Esophagus squamous epithelium (tissue), 4 donors: ENCODE results near the gene GNRH2.

Experiments
- POLR2A ChIP-seq, 4 donors: fragments of 450-650 bp; IDR thresholded peaks; one replicate each; pipeline ENCODE4 v1.6.1; 2017; ENCODE audit warnings: antibody characterized with exemption in 4 of 4, mild to moderate bottlenecking in 4 of 4, moderate library complexity in 3 of 4
- TF ChIP-seq, protein P1 (sequence below), 6 experiments: fragments of 450-650 bp in 4 of 6; fragments of 200-600 bp in 2 of 6; sonication (generic) in 2 of 6; IDR thresholded peaks; one replicate each; pipeline ENCODE4 v1.5.1; 2016 to 2019; ENCODE audit warnings: antibody characterized with exemption in 6 of 6, mild to moderate bottlenecking in 4 of 6, moderate library complexity in 4 of 6

DNA sequence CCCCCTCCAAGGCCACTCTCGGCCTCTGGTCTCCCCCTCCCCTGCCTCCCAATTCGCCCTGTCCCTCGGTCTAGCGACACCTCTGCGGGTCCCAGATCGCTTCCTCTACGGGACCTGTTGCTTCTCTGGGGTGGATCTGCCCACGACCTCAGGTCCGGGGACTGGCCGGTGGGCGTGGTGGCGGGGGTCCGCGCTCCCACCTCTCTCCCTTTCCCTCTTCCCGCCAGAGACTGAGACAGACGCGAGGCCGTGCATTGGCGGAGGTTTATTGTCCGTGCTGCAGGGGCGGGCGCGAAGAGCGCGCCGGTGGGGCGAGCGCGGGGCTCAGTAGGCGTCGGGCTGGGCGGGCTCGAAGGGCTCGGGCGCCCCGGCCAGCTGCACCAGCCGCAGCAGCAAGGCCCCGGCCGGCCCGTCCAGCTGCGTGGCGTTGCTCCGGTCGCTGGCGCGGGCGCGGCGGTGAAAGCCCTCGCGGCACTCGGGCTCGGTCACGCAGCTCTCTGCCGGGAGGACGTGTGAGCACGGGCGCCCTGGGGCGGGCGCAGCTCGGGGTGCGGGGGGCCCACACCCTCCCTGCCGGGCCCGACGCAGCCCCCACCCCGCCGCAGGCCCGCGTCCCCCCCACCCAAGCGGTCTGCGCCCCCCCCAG, 39.0 kb downstream of the GNRH2 start:
- TF ChIP-seq POLR2A (IDR thresholded peaks at IDR 0.05) = no peak
- TF ChIP-seq, protein P1, sequence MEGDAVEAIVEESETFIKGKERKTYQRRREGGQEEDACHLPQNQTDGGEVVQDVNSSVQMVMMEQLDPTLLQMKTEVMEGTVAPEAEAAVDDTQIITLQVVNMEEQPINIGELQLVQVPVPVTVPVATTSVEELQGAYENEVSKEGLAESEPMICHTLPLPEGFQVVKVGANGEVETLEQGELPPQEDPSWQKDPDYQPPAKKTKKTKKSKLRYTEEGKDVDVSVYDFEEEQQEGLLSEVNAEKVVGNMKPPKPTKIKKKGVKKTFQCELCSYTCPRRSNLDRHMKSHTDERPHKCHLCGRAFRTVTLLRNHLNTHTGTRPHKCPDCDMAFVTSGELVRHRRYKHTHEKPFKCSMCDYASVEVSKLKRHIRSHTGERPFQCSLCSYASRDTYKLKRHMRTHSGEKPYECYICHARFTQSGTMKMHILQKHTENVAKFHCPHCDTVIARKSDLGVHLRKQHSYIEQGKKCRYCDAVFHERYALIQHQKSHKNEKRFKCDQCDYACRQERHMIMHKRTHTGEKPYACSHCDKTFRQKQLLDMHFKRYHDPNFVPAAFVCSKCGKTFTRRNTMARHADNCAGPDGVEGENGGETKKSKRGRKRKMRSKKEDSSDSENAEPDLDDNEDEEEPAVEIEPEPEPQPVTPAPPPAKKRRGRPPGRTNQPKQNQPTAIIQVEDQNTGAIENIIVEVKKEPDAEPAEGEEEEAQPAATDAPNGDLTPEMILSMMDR (IDR thresholded peaks at IDR 0.05) = no peak
